ENCODE data around the gene MED6.

The MED6 gene

GRCh38 chr14:70601162-70601561 is 707 bp upstream of the MED6 start:
- peak overlapping the region; percentile 52 for H3K27ac ChIP-seq
- DNase-seq (ENCODE audit: low read depth, low spot score): no peak

GRCh38 chr14:70599345-70599744 is 1.1 kb downstream of the MED6 start:
- DNase-seq (ENCODE audit: low read depth, low spot score): no peak
- H3K27ac ChIP-seq: no peak overlapping the region

GRCh38 chr14:70597731-70598130 is 2.7 kb downstream of the MED6 start:
- no peak for DNase-seq (ENCODE audit: low read depth, low spot score)
- H3K27ac ChIP-seq: no peak overlapping the region

- no peak overlapping the region for H3K27ac ChIP-seq
- no peak for DNase-seq (ENCODE audit: low read depth, low spot score)
Measured at GRCh38 chr14:70595443-70596185, 4.8 kb downstream of the MED6 start.

- H3K27ac ChIP-seq: no peak overlapping the region
- DNase-seq (ENCODE audit: low read depth, low spot score): no peak
Measured at GRCh38 chr14:70594461-70594860, 6.0 kb downstream of the MED6 start.

GRCh38 chr14:70585231-70585630 is 15.2 kb downstream of the MED6 start:
- H3K27ac ChIP-seq: no peak overlapping the region
- DNase-seq (ENCODE audit: low read depth, low spot score): no peak

- H3K27ac ChIP-seq: no peak overlapping the region
- DNase-seq (ENCODE audit: low read depth, low spot score): no peak
Measured at GRCh38 chr14:70576891-70577290, 23.6 kb downstream of the MED6 start.

GRCh38 chr14:70573050-70573449 is 27.4 kb downstream of the MED6 start:
- H3K27ac ChIP-seq: no peak overlapping the region
- DNase-seq (ENCODE audit: low read depth, low spot score): no peak

GRCh38 chr14:70571139-70571538 is 29.3 kb downstream of the MED6 start:
- DNase-seq (ENCODE audit: low read depth, low spot score): no peak
- H3K27ac ChIP-seq: no peak overlapping the region

- peak; percentile 16 for DNase-seq (ENCODE audit: low read depth, low spot score)
- no peak overlapping the region for H3K27ac ChIP-seq
Measured at GRCh38 chr14:70567791-70568190, 32.7 kb downstream of the MED6 start.

GRCh38 chr14:70563869-70564268 is 36.6 kb downstream of the MED6 start:
- no peak overlapping the region for H3K27ac ChIP-seq
- no peak for DNase-seq (ENCODE audit: low read depth, low spot score)

- H3K27ac ChIP-seq: no peak overlapping the region
- no peak for DNase-seq (ENCODE audit: low read depth, low spot score)
Measured at GRCh38 chr14:70563417-70563816, 37.0 kb downstream of the MED6 start.

- H3K27ac ChIP-seq: no peak overlapping the region
- no peak for DNase-seq (ENCODE audit: low read depth, low spot score)
Measured at GRCh38 chr14:70558356-70558755, 42.1 kb downstream of the MED6 start.

GRCh38 chr14:70555890-70556289 is 44.6 kb downstream of the MED6 start:
- DNase-seq (ENCODE audit: low read depth, low spot score): no peak
- no peak overlapping the region for H3K27ac ChIP-seq

- no peak overlapping the region for H3K27ac ChIP-seq
- DNase-seq (ENCODE audit: low read depth, low spot score): no peak
Measured at GRCh38 chr14:70538087-70538486, 62.4 kb downstream of the MED6 start.

- no peak overlapping the region for H3K27ac ChIP-seq
- DNase-seq (ENCODE audit: low read depth, low spot score): no peak
Measured at GRCh38 chr14:70536830-70537229, 63.6 kb downstream of the MED6 start.

GRCh38 chr14:70534904-70535303 is 65.6 kb downstream of the MED6 start, which contains the start of gene ADAM20:
Gene ADAM20, minus strand, starts transcription at chr14:70535004. Its CDS starts 10,247 bp downstream, at chr14:70524757.
- H3K27ac ChIP-seq: no peak within 1 kb of the TSS
- DNase-seq (ENCODE audit: low read depth, low spot score): no peak

Data from epithelial cell of prostate (primary cell).